ENCODE measurements around the gene MRPL48. TPM values are rescaled to one million over a fixed set of nuclear protein-coding genes. Genes with fewer than 3 reads are reported as not detected.
A peak's percentile ranks its signal among the peaks of the same experiment; 100 is the strongest.
"Not testable (repeated sequence)": the region's sequence is repeated elsewhere in the genome, so short reads cannot be mapped to it uniquely, and the experiment has no call there.

The MRPL48 gene
- total RNA-seq, 1 experiment from 2014 or later, result 119 TPM

GRCh38 chr11:73761403-73761945, 26.2 kb upstream of the MRPL48 start:
- in situ Hi-C loops (cut with HindIII; ENCODE audit: low pct_unique_long_range_greater_than_20kb, low sequenced_read_pairs), result no loop called here
- no peak for DNase-seq (ENCODE audit: low read depth, low spot score)

GRCh38 chr11:73762732-73763131, 24.9 kb upstream of the MRPL48 start:
- in situ Hi-C loops (cut with HindIII; ENCODE audit: low pct_unique_long_range_greater_than_20kb, low sequenced_read_pairs), result no loop called here
- DNase-seq (ENCODE audit: low read depth, low spot score), result no peak

- in situ Hi-C loops (cut with HindIII; ENCODE audit: low pct_unique_long_range_greater_than_20kb, low sequenced_read_pairs), result no loop called here
- DNase-seq (ENCODE audit: low read depth, low spot score), result no peak
These were observed 20.9 kb upstream of the MRPL48 start for GRCh38 chr11:73766763-73767162.

- in situ Hi-C loops (cut with HindIII; ENCODE audit: low pct_unique_long_range_greater_than_20kb, low sequenced_read_pairs); DNase-seq (ENCODE audit: low read depth, low spot score): not testable (repeated sequence)
These were observed 16.9 kb upstream of the MRPL48 start for GRCh38 chr11:73770811-73771210.

GRCh38 chr11:73779084-73779902, 8.4 kb upstream of the MRPL48 start:
- peak; percentile 100 for DNase-seq (ENCODE audit: low read depth, low spot score)
- in situ Hi-C loops (cut with HindIII; ENCODE audit: low pct_unique_long_range_greater_than_20kb, low sequenced_read_pairs), result no loop called here

- no peak for DNase-seq (ENCODE audit: low read depth, low spot score)
- in situ Hi-C loops (cut with HindIII; ENCODE audit: low pct_unique_long_range_greater_than_20kb, low sequenced_read_pairs), result no loop called here
These were observed 6.4 kb upstream of the MRPL48 start for GRCh38 chr11:73781303-73781702.

GRCh38 chr11:73783483-73784020, 4.1 kb upstream of the MRPL48 start:
- DNase-seq (ENCODE audit: low read depth, low spot score), result no peak
- in situ Hi-C loops (cut with HindIII; ENCODE audit: low pct_unique_long_range_greater_than_20kb, low sequenced_read_pairs), result no loop called here

GRCh38 chr11:73784080-73784634, 3.5 kb upstream of the MRPL48 start:
- DNase-seq (ENCODE audit: low read depth, low spot score), result no peak
- in situ Hi-C loops (cut with HindIII; ENCODE audit: low pct_unique_long_range_greater_than_20kb, low sequenced_read_pairs), result no loop called here

GRCh38 chr11:73784734-73785133, 2.9 kb upstream of the MRPL48 start:
- in situ Hi-C loops (cut with HindIII; ENCODE audit: low pct_unique_long_range_greater_than_20kb, low sequenced_read_pairs), result no loop called here
- DNase-seq (ENCODE audit: low read depth, low spot score), result no peak

- in situ Hi-C loops (cut with HindIII; ENCODE audit: low pct_unique_long_range_greater_than_20kb, low sequenced_read_pairs); DNase-seq (ENCODE audit: low read depth, low spot score): not testable (repeated sequence)
These were observed 2.2 kb upstream of the MRPL48 start for GRCh38 chr11:73785467-73785866.

GRCh38 chr11:73787051-73787642, 527 bp upstream of the MRPL48 start:
- no peak for DNase-seq (ENCODE audit: low read depth, low spot score)
- in situ Hi-C loops (cut with HindIII; ENCODE audit: low pct_unique_long_range_greater_than_20kb, low sequenced_read_pairs), result no loop called here

GRCh38 chr11:73789279-73789670, 1.6 kb downstream of the MRPL48 start:
- peak; percentile 25 for DNase-seq (ENCODE audit: low read depth, low spot score)
- in situ Hi-C loops (cut with HindIII; ENCODE audit: low pct_unique_long_range_greater_than_20kb, low sequenced_read_pairs), result no loop called here

- no peak for DNase-seq (ENCODE audit: low read depth, low spot score)
- in situ Hi-C loops (cut with HindIII; ENCODE audit: low pct_unique_long_range_greater_than_20kb, low sequenced_read_pairs), result no loop called here
These were observed 4.9 kb downstream of the MRPL48 start for GRCh38 chr11:73792584-73792983.

GRCh38 chr11:73795925-73796632, 8.4 kb downstream of the MRPL48 start:
- DNase-seq (ENCODE audit: low read depth, low spot score), result peak; percentile 37
- in situ Hi-C loops (cut with HindIII; ENCODE audit: low pct_unique_long_range_greater_than_20kb, low sequenced_read_pairs), result no loop called here

- no peak for DNase-seq (ENCODE audit: low read depth, low spot score)
- in situ Hi-C loops (cut with HindIII; ENCODE audit: low pct_unique_long_range_greater_than_20kb, low sequenced_read_pairs), result no loop called here
These were observed 9.8 kb downstream of the MRPL48 start for GRCh38 chr11:73797457-73797856.

- no peak for DNase-seq (ENCODE audit: low read depth, low spot score)
- in situ Hi-C loops (cut with HindIII; ENCODE audit: low pct_unique_long_range_greater_than_20kb, low sequenced_read_pairs), result no loop called here
These were observed 12.7 kb downstream of the MRPL48 start for GRCh38 chr11:73800276-73800806.

GRCh38 chr11:73801136-73801535, 13.5 kb downstream of the MRPL48 start:
- in situ Hi-C loops (cut with HindIII; ENCODE audit: low pct_unique_long_range_greater_than_20kb, low sequenced_read_pairs), result no loop called here
- no peak for DNase-seq (ENCODE audit: low read depth, low spot score)

GRCh38 chr11:73804712-73805111, 17.0 kb downstream of the MRPL48 start:
- in situ Hi-C loops (cut with HindIII; ENCODE audit: low pct_unique_long_range_greater_than_20kb, low sequenced_read_pairs), result no loop called here
- no peak for DNase-seq (ENCODE audit: low read depth, low spot score)

Measured in SK-MEL-5 (cell line).